C4-2B (cell line): ENCODE measurements around the gene PRM1.

Experiments
- ZFX ChIP-seq: fragments of 450-650 bp; IDR thresholded peaks from 2 replicates; pipeline ENCODE4 v1.6.1; 2017
- TF ChIP-seq, protein P1 (sequence below): fragments of 450-650 bp; conservative IDR thresholded peaks from 2 replicates; pipeline ENCODE4 v1.5.1; 2017; ENCODE audit warnings: mild to moderate bottlenecking

DNA sequence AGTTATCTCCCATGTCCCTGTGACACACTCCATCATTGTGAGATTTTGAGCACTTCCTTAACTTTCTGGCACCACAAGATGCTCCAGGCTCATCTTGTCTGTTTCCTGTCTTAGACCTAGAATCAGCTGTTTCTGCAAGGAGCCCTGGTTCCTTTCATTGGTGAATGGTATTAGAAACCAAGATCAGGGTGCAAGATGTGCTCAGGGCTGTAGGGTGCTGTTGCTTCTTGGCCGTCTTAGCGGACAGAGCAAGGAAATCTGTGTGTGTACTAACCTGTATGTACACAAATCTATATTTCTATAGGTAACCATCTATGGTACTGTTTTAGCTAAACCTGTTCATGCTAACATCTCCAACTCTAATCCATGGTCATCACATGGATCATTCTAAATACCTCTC, 8.1 kb upstream of the PRM1 start:
- TF ChIP-seq, protein P1, sequence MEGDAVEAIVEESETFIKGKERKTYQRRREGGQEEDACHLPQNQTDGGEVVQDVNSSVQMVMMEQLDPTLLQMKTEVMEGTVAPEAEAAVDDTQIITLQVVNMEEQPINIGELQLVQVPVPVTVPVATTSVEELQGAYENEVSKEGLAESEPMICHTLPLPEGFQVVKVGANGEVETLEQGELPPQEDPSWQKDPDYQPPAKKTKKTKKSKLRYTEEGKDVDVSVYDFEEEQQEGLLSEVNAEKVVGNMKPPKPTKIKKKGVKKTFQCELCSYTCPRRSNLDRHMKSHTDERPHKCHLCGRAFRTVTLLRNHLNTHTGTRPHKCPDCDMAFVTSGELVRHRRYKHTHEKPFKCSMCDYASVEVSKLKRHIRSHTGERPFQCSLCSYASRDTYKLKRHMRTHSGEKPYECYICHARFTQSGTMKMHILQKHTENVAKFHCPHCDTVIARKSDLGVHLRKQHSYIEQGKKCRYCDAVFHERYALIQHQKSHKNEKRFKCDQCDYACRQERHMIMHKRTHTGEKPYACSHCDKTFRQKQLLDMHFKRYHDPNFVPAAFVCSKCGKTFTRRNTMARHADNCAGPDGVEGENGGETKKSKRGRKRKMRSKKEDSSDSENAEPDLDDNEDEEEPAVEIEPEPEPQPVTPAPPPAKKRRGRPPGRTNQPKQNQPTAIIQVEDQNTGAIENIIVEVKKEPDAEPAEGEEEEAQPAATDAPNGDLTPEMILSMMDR = no peak
- TF ChIP-seq ZFX = no peak
